Smooth muscle cell (in vitro differentiated cells): Measurements from ENCODE around the gene DGKG. TPM values are rescaled to one million over a fixed set of nuclear protein-coding genes. Genes with fewer than 3 reads are reported as not detected.

Source experiments
- DNase-seq: peaks from one replicate; lab custom pipeline; 2025; ENCODE audit not compliant: unreplicated experiment; lab: John Stamatoyannopoulos, UW
- H2AFZ ChIP-seq: fragments of 200-600 bp; sonication (generic); 2 replicates; pipeline ENCODE4 v1.6.0; 2016; ENCODE audit warnings: antibody characterized with exemption, low read depth, mild to moderate bottlenecking
- H3F3A ChIP-seq: fragments of 200-600 bp; sonication (generic); 2 replicates; pipeline ENCODE4 v1.6.0; 2017; ENCODE audit warnings: antibody characterized with exemption, low read depth
- H3K27ac ChIP-seq: fragments of 200-600 bp; sonication (generic); 2 replicates; pipeline ENCODE4 v1.5.1; 2016; ENCODE audit warnings: low read depth, mild to moderate bottlenecking
- H3K27me3 ChIP-seq: fragments of 200-600 bp; sonication (generic); 2 replicates; pipeline ENCODE4 v1.6.1; 2016; ENCODE audit warnings: low read depth, mild to moderate bottlenecking
- H3K36me3 ChIP-seq: fragments of 200-600 bp; sonication (generic); 2 replicates; pipeline ENCODE4 v1.5.1; 2016; ENCODE audit warnings: low read depth
- H3K4me1 ChIP-seq: fragments of 200-600 bp; sonication (generic); 2 replicates; pipeline ENCODE4 v1.5.1; 2016; ENCODE audit warnings: low read depth
- H3K4me2 ChIP-seq: fragments of 200-600 bp; sonication (generic); 2 replicates; pipeline ENCODE4 v1.6.0; 2016; ENCODE audit warnings: mild to moderate bottlenecking
- H3K4me3 ChIP-seq: fragments of 200-600 bp; sonication (generic); 2 replicates; pipeline ENCODE4 v1.5.1; 2016; ENCODE audit warnings: mild to moderate bottlenecking
- H3K79me2 ChIP-seq: fragments of 200-600 bp; sonication (generic); 2 replicates; pipeline ENCODE4 v1.6.0; 2016; ENCODE audit warnings: low read depth, mild to moderate bottlenecking
- H3K9ac ChIP-seq: fragments of 200-600 bp; sonication (generic); 2 replicates; pipeline ENCODE4 v1.6.0; 2016; ENCODE audit warnings: low read depth
- H3K9me3 ChIP-seq: fragments of 200-600 bp; sonication (generic); replicated peaks from 2 replicates; pipeline ENCODE4 v1.5.1; 2016; ENCODE audit warnings: low read depth
- H4K20me1 ChIP-seq: fragments of 200-600 bp; sonication (generic); 2 replicates; pipeline ENCODE4 v1.6.0; 2016; ENCODE audit warnings: low read depth
- WGBS: methylation state at CpG from one replicate; pipeline ENCODE4 v1.1.7; 2016; ENCODE audit warnings: low lambda C conversion rate; 5-methylcytosine and 5-hydroxymethylcytosine counted together
- polyA plus RNA-seq: library from polyadenylated mRNA; unstranded; fragments of >200 nt; fragmentation: Nextera tagmentation; extraction: Ambion mirVana; gene quantifications from 2 replicates; pipeline ENCODE4 v1.2.1, GENCODE V29; 2016
- total RNA-seq: library from RNA; depleted of rRNA; stranded (reverse); fragments of >200 nt; gene quantifications from 2 replicates; pipeline ENCODE4 v1.2.3, GENCODE V29; 2014
- TF ChIP-seq, protein P1 (sequence below): fragments of 200-600 bp; sonication (generic); IDR thresholded peaks from 2 replicates; pipeline ENCODE4 v1.5.1; 2017; ENCODE audit warnings: borderline replicate concordance, mild to moderate bottlenecking, antibody characterized with exemption; ENCODE audit not compliant: insufficient read depth, poor library complexity, severe bottlenecking

The DGKG gene
- total and polyA plus RNA-seq, 2 experiments from 2014 or later: 0.64 TPM; not detected in 1

DNA sequence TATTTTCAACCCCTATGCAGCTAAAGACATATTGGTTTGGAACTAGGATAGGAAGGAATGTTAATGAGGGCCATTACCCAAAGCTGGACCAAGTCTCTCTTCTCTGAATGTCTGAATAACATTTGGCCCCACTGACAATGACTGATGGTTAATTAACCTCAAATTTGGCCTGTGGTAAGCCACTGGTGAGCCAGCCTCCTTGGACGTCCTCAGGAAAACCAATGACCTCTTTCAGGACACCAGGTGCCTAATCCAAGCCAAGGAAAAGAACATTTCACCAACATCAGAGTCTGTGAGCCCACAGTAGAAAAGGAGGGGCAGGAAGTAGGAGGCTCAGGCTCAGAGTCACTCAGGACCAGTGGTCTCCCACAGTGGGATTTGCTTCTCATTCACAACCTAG lies 196.7 kb downstream of the DGKG start:
- no peaks in the 10 kb centered on the region for H3F3A ChIP-seq
- H3K4me3 ChIP-seq: no peak overlapping the region
- H3K36me3 ChIP-seq: no peaks in the 10 kb centered on the region
- DNase-seq: no peak
- peaks cover 20% of the 10 kb centered on the region for H3K27me3 ChIP-seq
- H3K4me2 ChIP-seq: no peak overlapping the region
- 40% methylated on average over 1 of the region's 1 CpG for WGBS
- no peaks in the 10 kb centered on the region for H4K20me1 ChIP-seq
- H2AFZ ChIP-seq: no peak overlapping the region
- H3K4me1 ChIP-seq: no peaks in the 10 kb centered on the region
- TF ChIP-seq, protein P1, sequence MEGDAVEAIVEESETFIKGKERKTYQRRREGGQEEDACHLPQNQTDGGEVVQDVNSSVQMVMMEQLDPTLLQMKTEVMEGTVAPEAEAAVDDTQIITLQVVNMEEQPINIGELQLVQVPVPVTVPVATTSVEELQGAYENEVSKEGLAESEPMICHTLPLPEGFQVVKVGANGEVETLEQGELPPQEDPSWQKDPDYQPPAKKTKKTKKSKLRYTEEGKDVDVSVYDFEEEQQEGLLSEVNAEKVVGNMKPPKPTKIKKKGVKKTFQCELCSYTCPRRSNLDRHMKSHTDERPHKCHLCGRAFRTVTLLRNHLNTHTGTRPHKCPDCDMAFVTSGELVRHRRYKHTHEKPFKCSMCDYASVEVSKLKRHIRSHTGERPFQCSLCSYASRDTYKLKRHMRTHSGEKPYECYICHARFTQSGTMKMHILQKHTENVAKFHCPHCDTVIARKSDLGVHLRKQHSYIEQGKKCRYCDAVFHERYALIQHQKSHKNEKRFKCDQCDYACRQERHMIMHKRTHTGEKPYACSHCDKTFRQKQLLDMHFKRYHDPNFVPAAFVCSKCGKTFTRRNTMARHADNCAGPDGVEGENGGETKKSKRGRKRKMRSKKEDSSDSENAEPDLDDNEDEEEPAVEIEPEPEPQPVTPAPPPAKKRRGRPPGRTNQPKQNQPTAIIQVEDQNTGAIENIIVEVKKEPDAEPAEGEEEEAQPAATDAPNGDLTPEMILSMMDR: no peak
- H3K79me2 ChIP-seq: no peaks in the 10 kb centered on the region
- no peak overlapping the region for H3K9ac ChIP-seq
- no peaks in the 10 kb centered on the region for H3K9me3 ChIP-seq
- no peak overlapping the region for H3K27ac ChIP-seq

DNA sequence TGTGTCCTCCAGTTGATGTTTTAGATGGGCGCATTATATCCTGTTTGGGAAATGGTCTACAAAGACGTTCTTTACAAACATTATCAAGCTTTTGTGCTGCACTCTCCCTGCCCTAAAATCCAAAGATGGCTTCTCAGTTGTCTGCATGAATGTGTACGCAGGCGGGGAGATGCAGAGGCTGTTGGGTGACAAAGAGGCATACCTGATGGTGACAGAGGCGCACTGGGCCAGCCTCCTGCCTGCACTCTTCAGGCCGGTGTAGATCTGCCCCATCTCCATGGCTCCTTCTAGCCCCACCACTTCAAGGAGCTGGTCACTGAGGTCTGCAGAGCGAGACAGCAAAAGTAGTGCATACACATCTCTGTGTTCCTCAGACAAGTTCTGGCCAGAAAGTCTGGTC lies 197.3 kb downstream of the DGKG start:
- no peak for DNase-seq
- WGBS: 92% methylated on average over 7 of the region's 7 CpGs
- peaks cover 20% of the 10 kb centered on the region for H3K27me3 ChIP-seq

DNA sequence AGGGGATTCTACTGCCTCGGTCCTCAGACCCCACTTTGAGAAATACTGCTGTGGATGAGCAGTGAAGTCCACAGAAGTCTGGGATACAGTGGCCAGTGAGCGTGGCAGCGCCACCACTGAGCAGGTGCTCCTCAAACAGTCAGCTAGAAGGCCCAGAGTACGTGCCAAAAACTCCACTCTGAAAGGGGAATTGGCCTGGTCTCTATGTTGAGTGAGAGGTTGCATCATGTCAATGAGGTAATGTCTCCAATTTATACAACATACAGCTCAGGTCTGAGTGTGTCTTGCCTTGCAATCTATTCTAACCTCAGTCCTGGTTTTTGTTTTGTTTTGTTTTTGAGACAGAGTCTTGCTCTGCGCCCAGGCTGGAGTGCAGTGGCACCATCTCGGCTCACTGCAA lies 199.8 kb downstream of the DGKG start:
- Histone ChIP-seq H3F3A (no peaks in the 10 kb centered on the region), H3K4me2 (no peak overlapping the region), H3K4me1 (no peaks in the 10 kb centered on the region), H3K9me3 (no peaks in the 10 kb centered on the region), H3K36me3 (no peaks in the 10 kb centered on the region), H3K9ac (no peak overlapping the region), H2AFZ (no peak overlapping the region), H3K27me3 (peaks cover 20% of the 10 kb centered on the region), H3K79me2 (no peaks in the 10 kb centered on the region), H4K20me1 (no peaks in the 10 kb centered on the region), H3K4me3 (no peak overlapping the region), H3K27ac (no peak overlapping the region)
- WGBS: 95% methylated on average over 6 of the region's 6 CpGs
- DNase-seq: no peak
- TF ChIP-seq, protein P1: no peak

More for the DNA sequence above, 197.3 kb downstream of the DGKG start:
- H3K4me3 ChIP-seq: no peak overlapping the region
- no peaks in the 10 kb centered on the region for H3K36me3 ChIP-seq
- no peaks in the 10 kb centered on the region for H3K79me2 ChIP-seq
- H3K4me1 ChIP-seq: no peaks in the 10 kb centered on the region
- H3K9ac ChIP-seq: no peak overlapping the region
- no peak overlapping the region for H3K27ac ChIP-seq
- no peaks in the 10 kb centered on the region for H3K9me3 ChIP-seq
- TF ChIP-seq, protein P1: no peak
- H4K20me1 ChIP-seq: no peaks in the 10 kb centered on the region
- H2AFZ ChIP-seq: no peak overlapping the region
- no peak overlapping the region for H3K4me2 ChIP-seq
- H3F3A ChIP-seq: no peaks in the 10 kb centered on the region

DNA sequence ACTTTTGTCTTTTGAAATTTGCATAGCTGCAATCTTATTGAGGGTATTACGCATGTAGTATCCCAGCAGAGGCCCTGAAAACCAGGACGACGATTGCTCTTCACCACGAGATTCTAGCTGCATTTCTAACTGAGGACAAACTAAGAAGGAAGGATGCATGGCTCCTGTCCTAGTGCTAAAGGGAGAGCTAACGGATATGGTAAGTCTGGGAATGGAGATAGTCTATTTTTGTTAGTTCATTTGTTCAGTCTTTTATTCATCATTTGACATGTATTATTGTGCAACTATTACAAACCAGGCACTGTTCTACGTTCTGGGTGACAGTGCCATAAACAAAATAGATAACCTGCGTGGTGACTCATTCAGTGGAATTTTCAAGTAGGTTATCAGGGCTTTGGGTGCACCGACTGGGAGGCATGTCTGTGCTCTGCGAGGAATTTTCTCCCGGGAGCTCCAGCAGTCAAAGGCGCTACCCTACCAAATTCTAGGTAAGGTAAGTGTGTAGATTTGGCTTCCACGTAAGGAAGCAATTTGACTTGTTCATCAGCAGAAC lies 201.3 kb downstream of the DGKG start:
- Histone ChIP-seq H3K4me1 (no peaks in the 10 kb centered on the region), H3K79me2 (no peaks in the 10 kb centered on the region), H3K4me3 (no peak overlapping the region), H3K36me3 (no peaks in the 10 kb centered on the region), H4K20me1 (no peaks in the 10 kb centered on the region), H3K9ac (no peak overlapping the region), H3K27me3 (peaks cover 17% of the 10 kb centered on the region), H3F3A (no peaks in the 10 kb centered on the region), H3K9me3 (no peaks in the 10 kb centered on the region), H2AFZ (no peak overlapping the region), H3K27ac (no peak overlapping the region), H3K4me2 (no peak overlapping the region)
- 69% methylated on average over 12 of the region's 12 CpGs for WGBS
- no peak for DNase-seq
- TF ChIP-seq, protein P1: no peak
